HG02970 (cell line): ENCODE results near the gene OTUD4.
"Not testable (repeated sequence)": the region's sequence is repeated elsewhere in the genome, so short reads cannot be mapped to it uniquely, and the experiment has no call there.

Experiments
- ATAC-seq: cut with Tn5 transposase; IDR thresholded peaks from one replicate; pipeline ENCODE4 v1.9.1; 2021; ENCODE audit warnings: mild to moderate bottlenecking, moderate library complexity, moderate number of reproducible peaks; ENCODE audit not compliant: unreplicated experiment, low FRiP score

The OTUD4 gene

GRCh38 chr4:145180298-145181090 lies at the start of gene OTUD4:
Gene OTUD4 (minus strand): TSS chr4:145180589. CDS start chr4:145179973, 616 bp downstream.
- ATAC-seq, result peak; percentile 88

GRCh38 chr4:145223228-145223627 lies 42.8 kb upstream of the OTUD4 start:
- ATAC-seq, result not testable (repeated sequence)

GRCh38 chr4:145221529-145221928 lies 41.1 kb upstream of the OTUD4 start:
- not testable (repeated sequence) for ATAC-seq

GRCh38 chr4:145219090-145219489 lies 38.7 kb upstream of the OTUD4 start:
- no peak for ATAC-seq

GRCh38 chr4:145218251-145218650 lies 37.9 kb upstream of the OTUD4 start:
- ATAC-seq, result no peak

- no peak for ATAC-seq
Observed at GRCh38 chr4:145217349-145217748, 37.0 kb upstream of the OTUD4 start.

GRCh38 chr4:145216535-145216934 lies 36.1 kb upstream of the OTUD4 start:
- no peak for ATAC-seq

GRCh38 chr4:145213245-145213644 lies 32.9 kb upstream of the OTUD4 start:
- ATAC-seq, result no peak

- ATAC-seq, result no peak
Observed at GRCh38 chr4:145207934-145208333, 27.5 kb upstream of the OTUD4 start.

GRCh38 chr4:145203410-145203809 lies 23.0 kb upstream of the OTUD4 start:
- ATAC-seq, result no peak

GRCh38 chr4:145200366-145200765 lies 20.0 kb upstream of the OTUD4 start:
- ATAC-seq, result no peak

- no peak for ATAC-seq
Observed at GRCh38 chr4:145199051-145199716, 18.8 kb upstream of the OTUD4 start.

GRCh38 chr4:145196747-145197146 lies 16.4 kb upstream of the OTUD4 start:
- ATAC-seq, result no peak

- peak; percentile 61 for ATAC-seq
Observed at GRCh38 chr4:145195167-145195952, 15.0 kb upstream of the OTUD4 start.

GRCh38 chr4:145189981-145190380 lies 9.6 kb upstream of the OTUD4 start:
- ATAC-seq, result no peak

GRCh38 chr4:145186729-145187128 lies 6.3 kb upstream of the OTUD4 start:
- peak; percentile 62 for ATAC-seq

- ATAC-seq, result no peak
Observed at GRCh38 chr4:145183581-145183980, 3.2 kb upstream of the OTUD4 start.

GRCh38 chr4:145183023-145183422 lies 2.6 kb upstream of the OTUD4 start:
- no peak for ATAC-seq

GRCh38 chr4:145182222-145182621 lies 1.8 kb upstream of the OTUD4 start:
- no peak for ATAC-seq

GRCh38 chr4:145181091-145181501 lies 707 bp upstream of the OTUD4 start:
- ATAC-seq, result no peak

GRCh38 chr4:145179861-145180297 lies 510 bp downstream of the OTUD4 start:
- peak; percentile 28 for ATAC-seq
